GM18868 (cell line): ENCODE measurements around the gene BCAS3.

Experiments used
- ATAC-seq: cut with Tn5 transposase; IDR thresholded peaks from one replicate; pipeline ENCODE4 v1.9.1; 2021; ENCODE audit warnings: mild to moderate bottlenecking, moderate library complexity; ENCODE audit not compliant: unreplicated experiment

Gene BCAS3

GRCh38 chr17:61307905-61308886 is 630.5 kb downstream of the BCAS3 start:
- no peak for ATAC-seq

- ATAC-seq: no peak
Measured at GRCh38 chr17:61309362-61310256, 632.0 kb downstream of the BCAS3 start.

GRCh38 chr17:61310590-61310989 is 632.9 kb downstream of the BCAS3 start:
- ATAC-seq: no peak

GRCh38 chr17:61312406-61313295 is 635.0 kb downstream of the BCAS3 start:
- ATAC-seq: no peak

GRCh38 chr17:61313461-61314326 is 636.0 kb downstream of the BCAS3 start:
- no peak for ATAC-seq

- ATAC-seq: no peak
Measured at GRCh38 chr17:61314368-61315078, 636.9 kb downstream of the BCAS3 start.

- no peak for ATAC-seq
Measured at GRCh38 chr17:61316633-61317032, 639.0 kb downstream of the BCAS3 start.

- no peak for ATAC-seq
Measured at GRCh38 chr17:61317779-61318178, 640.1 kb downstream of the BCAS3 start.

GRCh38 chr17:61318684-61319098 is 641.0 kb downstream of the BCAS3 start:
- no peak for ATAC-seq

GRCh38 chr17:61321344-61321743 is 643.7 kb downstream of the BCAS3 start:
- no peak for ATAC-seq

- no peak for ATAC-seq
Measured at GRCh38 chr17:61322325-61323002, 644.8 kb downstream of the BCAS3 start.

- ATAC-seq: no peak
Measured at GRCh38 chr17:61323003-61323908, 645.6 kb downstream of the BCAS3 start.

- ATAC-seq: no peak
Measured at GRCh38 chr17:61323909-61324868, 646.5 kb downstream of the BCAS3 start.

- ATAC-seq: no peak
Measured at GRCh38 chr17:61324950-61325349, 647.3 kb downstream of the BCAS3 start.

GRCh38 chr17:61325382-61326073 is 647.9 kb downstream of the BCAS3 start:
- ATAC-seq: no peak

GRCh38 chr17:61326330-61326729 is 648.7 kb downstream of the BCAS3 start:
- no peak for ATAC-seq
